Ishikawa (cell line): Measurements from ENCODE around the gene SMARCE1.

Experiments used
- EGR1 ChIP-seq: IDR thresholded peaks from 2 replicates; pipeline ENCODE4 v1.6.1; 2012
- FOXM1 ChIP-seq: IDR thresholded peaks from 2 replicates; pipeline ENCODE4 v1.6.1; 2012; ENCODE audit warnings: low read depth, borderline replicate concordance
- TAF1 ChIP-seq: IDR thresholded peaks from 2 replicates; pipeline ENCODE4 v1.6.1; 2012; ENCODE audit warnings: low read depth, mild to moderate bottlenecking
- TCF12 ChIP-seq: IDR thresholded peaks from 2 replicates; pipeline ENCODE4 v1.6.1; 2012; ENCODE audit warnings: low read depth
- TEAD4 ChIP-seq: IDR thresholded peaks from 2 replicates; pipeline ENCODE4 v1.6.1; 2012
- YY1 ChIP-seq: IDR thresholded peaks from 2 replicates; pipeline ENCODE4 v1.6.1; 2012; ENCODE audit warnings: low read depth
- TF ChIP-seq, protein P1 (sequence below): IDR thresholded peaks from 2 replicates; pipeline ENCODE4 v1.6.1; 2012
- TF ChIP-seq, protein P2 (sequence below): IDR thresholded peaks from 2 replicates; pipeline ENCODE4 v1.6.1; 2012

DNA sequence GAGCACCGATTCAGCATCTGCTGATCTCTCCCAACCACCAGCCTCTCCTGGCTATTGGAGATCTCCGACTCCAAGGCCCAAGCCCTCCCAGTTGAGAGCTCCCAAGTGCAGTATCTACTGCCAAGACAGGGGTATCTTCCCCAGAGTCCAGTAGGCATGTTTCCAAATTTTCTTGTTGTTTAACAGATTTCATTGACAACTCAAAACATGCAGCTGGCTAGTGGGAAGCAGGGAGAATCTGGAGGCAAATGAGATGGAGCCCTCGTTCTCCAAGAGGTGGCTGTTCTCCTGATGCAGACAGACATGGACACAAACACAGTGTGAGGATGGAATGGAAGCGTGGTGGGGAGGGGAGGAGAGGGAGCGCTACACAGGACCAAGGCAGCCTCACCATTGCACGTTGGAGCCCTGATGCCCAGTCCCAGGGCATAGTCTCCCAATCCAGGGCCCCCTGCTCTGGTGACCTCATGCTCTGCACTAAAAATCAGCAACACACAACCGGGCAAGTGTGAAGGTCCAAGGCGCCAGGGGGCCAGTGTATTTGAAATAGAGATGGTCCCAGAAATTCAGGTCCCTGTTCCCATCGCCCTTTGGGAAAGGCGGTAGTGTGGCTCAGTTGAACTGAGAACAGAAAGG, 31.7 kb downstream of the SMARCE1 start:
- TF ChIP-seq, protein P1, sequence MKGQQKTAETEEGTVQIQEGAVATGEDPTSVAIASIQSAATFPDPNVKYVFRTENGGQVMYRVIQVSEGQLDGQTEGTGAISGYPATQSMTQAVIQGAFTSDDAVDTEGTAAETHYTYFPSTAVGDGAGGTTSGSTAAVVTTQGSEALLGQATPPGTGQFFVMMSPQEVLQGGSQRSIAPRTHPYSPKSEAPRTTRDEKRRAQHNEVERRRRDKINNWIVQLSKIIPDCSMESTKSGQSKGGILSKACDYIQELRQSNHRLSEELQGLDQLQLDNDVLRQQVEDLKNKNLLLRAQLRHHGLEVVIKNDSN: no peak
- TF ChIP-seq EGR1 (no peak), FOXM1 (no peak), TEAD4 (no peak), YY1 (no peak), TAF1 (no peak), TCF12 (no peak)
- TF ChIP-seq, protein P2, sequence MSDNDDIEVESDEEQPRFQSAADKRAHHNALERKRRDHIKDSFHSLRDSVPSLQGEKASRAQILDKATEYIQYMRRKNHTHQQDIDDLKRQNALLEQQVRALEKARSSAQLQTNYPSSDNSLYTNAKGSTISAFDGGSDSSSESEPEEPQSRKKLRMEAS: no peak
